B cell (primary cell): ENCODE data around the gene AKT3. TPM values are rescaled to one million over a fixed set of nuclear protein-coding genes. Genes with fewer than 3 reads are reported as not detected.

ENCODE experiments used
- ATAC-seq: fragments of 200-7000 bp; cut with Tn5 transposase; one replicate; pipeline ENCODE4 v1.10.0; 2021; ENCODE audit warnings: low read depth, mild to moderate bottlenecking, moderate number of reproducible peaks, moderate library complexity
- CTCF ChIA-PET: fragments of 350-600 bp; sonication (Branson Sonifier 250); formaldehyde crosslinking; loops from one replicate; lab custom pipeline; 2021; ENCODE audit warnings: antibody characterized with exemption, inconsistent platforms; lab: Charles Lee
- POLR2A ChIA-PET: fragments of 350-600 bp; sonication (Branson Sonifier 250); formaldehyde crosslinking; loops from one replicate; lab custom pipeline; 2021; ENCODE audit warnings: antibody characterized with exemption; lab: Charles Lee
- DNase-seq: peaks from one replicate; pipeline ENCODE4 v3.0.0; 2013
- H2AFZ ChIP-seq: 2 replicates; pipeline ENCODE4 v1.6.1; 2012; ENCODE audit warnings: mild to moderate bottlenecking, low read depth, low read length; ENCODE audit not compliant: insufficient read depth, poor library complexity, severe bottlenecking
- H3K27ac ChIP-seq, 2 donors: 1 replicate in 1 of 2; 2 replicates in 1 of 2; pipeline ENCODE4 v1.5.1; 2012 to 2013; ENCODE audit warnings: low read length in 2 of 2, mild to moderate bottlenecking in 2 of 2, moderate library complexity in 1 of 2
- H3K27me3 ChIP-seq, 4 experiments: fragments of 200-600 bp in 1 of 4; sonication (generic) in 1 of 4; replicated peaks in 1 of 4; 1 replicate in 2 of 4; 2 replicates in 2 of 4; pipeline versions ENCODE4 v1.6.1 to v1.7.0; 2013 to 2016; ENCODE audit warnings: low read length in 3 of 4, mild to moderate bottlenecking in 2 of 4, mixed read lengths in 1 of 4, moderate library complexity in 1 of 4; ENCODE audit not compliant: insufficient read depth in 4 of 4, control insufficient read depth in 3 of 4; ENCODE audit errors: control extremely low read depth in 1 of 4
- H3K36me3 ChIP-seq, 2 experiments: replicated peaks in 1 of 2; 1 replicate in 1 of 2; 2 replicates in 1 of 2; pipeline versions ENCODE4 v1.6.1 to v1.7.1; 2013; ENCODE audit warnings: low read length in 1 of 2; ENCODE audit not compliant: insufficient read depth in 2 of 2, control insufficient read depth in 1 of 2; ENCODE audit errors: control extremely low read depth in 1 of 2, extremely low read depth in 1 of 2
- H3K4me1 ChIP-seq, 2 donors: fragments of 200-600 bp in 1 of 2; sonication (generic) in 1 of 2; 1 replicate in 1 of 2; 2 replicates in 1 of 2; pipeline versions ENCODE4 v1.5.1 to v1.6.1; 2013 to 2017; ENCODE audit warnings: low read length in 2 of 2; ENCODE audit not compliant: control insufficient read depth in 2 of 2, insufficient read depth in 2 of 2
- H3K4me2 ChIP-seq: replicated peaks from 2 replicates; pipeline ENCODE3; 2012; ENCODE audit warnings: mild to moderate bottlenecking, low read depth, low read length; ENCODE audit not compliant: poor library complexity, severe bottlenecking
- H3K4me3 ChIP-seq, 5 experiments: fragments of 200-600 bp in 1 of 5; sonication (generic) in 1 of 5; 1 replicate in 3 of 5; 2 replicates in 2 of 5; pipeline versions ENCODE4 v1.5.1 to v1.7.0; 2011 to 2016; ENCODE audit warnings: low read length in 4 of 5, mild to moderate bottlenecking in 4 of 5, low read depth in 2 of 5, control low read depth in 1 of 5, moderate library complexity in 1 of 5; ENCODE audit not compliant: insufficient read depth in 1 of 5; ENCODE audit errors: control extremely low read depth in 1 of 5, extremely low read depth in 1 of 5
- H3K79me2 ChIP-seq: fragments of 200-600 bp; sonication (generic); one replicate; pipeline ENCODE4 v1.6.0; 2016; ENCODE audit warnings: low read length; ENCODE audit not compliant: control insufficient read depth, insufficient read depth
- H3K9ac ChIP-seq: fragments of 200-600 bp; sonication (generic); 2 replicates; pipeline ENCODE4 v1.6.1; 2017; ENCODE audit warnings: mild to moderate bottlenecking, low read length, moderate library complexity
- H3K9me3 ChIP-seq, 3 donors: one replicate each; pipeline versions ENCODE4 v1.6.1 to v1.7.1; 2013; ENCODE audit warnings: low read length in 2 of 3; ENCODE audit not compliant: control insufficient read depth in 2 of 3, insufficient read depth in 1 of 3; ENCODE audit errors: control extremely low read depth in 1 of 3
- H4K20me1 ChIP-seq: 2 replicates; pipeline ENCODE4 v1.6.0; 2012; ENCODE audit warnings: mild to moderate bottlenecking, low read length; ENCODE audit not compliant: insufficient read depth, control insufficient read depth, poor library complexity, severe bottlenecking
- H3K27ac Mint-ChIP-seq: one replicate; pipeline ENCODE4 v1.8.0; 2021; ENCODE audit warnings: mixed read lengths
- H3K27me3 Mint-ChIP-seq: one replicate; pipeline ENCODE4 v1.8.0; 2021; ENCODE audit warnings: mixed read lengths
- H3K4me1 Mint-ChIP-seq: one replicate; pipeline ENCODE4 v1.8.0; 2021; ENCODE audit warnings: mixed read lengths
- H3K4me3 Mint-ChIP-seq: one replicate; pipeline ENCODE4 v1.8.0; 2021; ENCODE audit warnings: mixed read lengths
- H3K9me3 Mint-ChIP-seq: one replicate; pipeline ENCODE4 v1.8.0; 2022; ENCODE audit warnings: mixed read lengths; ENCODE audit not compliant: insufficient read depth
- EZH2 ChIP-seq: IDR thresholded peaks from 2 replicates; pipeline ENCODE4 v1.6.1; 2012; ENCODE audit warnings: borderline replicate concordance, low read depth, mild to moderate bottlenecking, moderate library complexity, low read length; ENCODE audit not compliant: insufficient read depth, poor library complexity, severe bottlenecking
- WGBS: methylation state at CpG from one replicate; pipeline ENCODE4 v1.1.5; 2013; ENCODE audit warnings: missing lambda C conversion rate; ENCODE audit not compliant: insufficient coverage; 5-methylcytosine and 5-hydroxymethylcytosine counted together
- intact Hi-C: fragments of 100-400 bp; cut with micrococcal nuclease; formaldehyde crosslinking; loops from one replicate; pipeline ENCODE4 v1.10.0; 2022
- polyA plus RNA-seq: library from polyadenylated mRNA; depleted of rRNA; stranded (reverse); fragments of >200 nt; gene quantifications from 2 replicates; pipeline ENCODE4 v1.2.3, GENCODE V29; 2012
- total RNA-seq, 2 donors: library from RNA; stranded (reverse); fragments of 120-200 nt in 1 of 2; gene quantifications; 1 replicate in 1 of 2; 2 replicates in 1 of 2; pipeline versions ENCODE4 v1.2.3 to v1.2.4, GENCODE V29; 2013 to 2022
- TF ChIP-seq, protein P1 (sequence below): fragments of 200-600 bp; IDR thresholded peaks from one replicate; pipeline ENCODE4 v1.8.0; 2022; ENCODE audit warnings: antibody characterized with exemption, mild to moderate bottlenecking

Gene AKT3
- total and polyA plus RNA-seq, 2 donors (not counting 1 experiment from before 2014, with no cell fraction given) = 4.4 to 148 TPM

DNA sequence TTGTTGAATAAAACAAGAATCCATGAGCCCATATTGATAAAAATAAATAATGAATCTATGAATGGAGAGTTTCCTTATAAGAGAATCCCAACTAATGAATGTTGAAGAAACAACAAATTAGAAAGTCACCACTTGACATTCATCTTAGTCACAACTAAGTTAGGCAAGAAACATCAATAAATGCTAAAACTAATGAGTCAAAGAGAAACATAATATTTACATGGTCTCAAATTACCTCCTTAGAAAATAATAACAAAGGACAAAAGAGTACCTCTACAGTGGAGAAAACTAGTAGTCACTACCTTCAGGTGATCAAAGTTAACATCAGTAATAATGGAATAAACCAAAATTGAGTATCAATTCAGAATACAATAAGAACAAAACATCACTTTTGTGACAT is 93.5 kb downstream of the AKT3 start:
- Histone ChIP-seq H3K4me1 (no peaks in the 10 kb centered on the region), H4K20me1 (no peaks in the 10 kb centered on the region), H3K9me3 (no peaks in the 10 kb centered on the region), H3K4me3 (no peak overlapping the region), H2AFZ (no peak overlapping the region), H3K9ac (no peak overlapping the region), H3K27ac (no peak overlapping the region), H3K79me2 (peaks cover 3% of the 10 kb centered on the region), H3K27me3 (no peaks in the 10 kb centered on the region), H3K36me3 (peaks cover 0 to 2% of the 10 kb centered on the region in 2 experiments), H3K4me2 (no peak overlapping the region)
- TF ChIP-seq EZH2 = no peak
- TF ChIP-seq, protein P1, sequence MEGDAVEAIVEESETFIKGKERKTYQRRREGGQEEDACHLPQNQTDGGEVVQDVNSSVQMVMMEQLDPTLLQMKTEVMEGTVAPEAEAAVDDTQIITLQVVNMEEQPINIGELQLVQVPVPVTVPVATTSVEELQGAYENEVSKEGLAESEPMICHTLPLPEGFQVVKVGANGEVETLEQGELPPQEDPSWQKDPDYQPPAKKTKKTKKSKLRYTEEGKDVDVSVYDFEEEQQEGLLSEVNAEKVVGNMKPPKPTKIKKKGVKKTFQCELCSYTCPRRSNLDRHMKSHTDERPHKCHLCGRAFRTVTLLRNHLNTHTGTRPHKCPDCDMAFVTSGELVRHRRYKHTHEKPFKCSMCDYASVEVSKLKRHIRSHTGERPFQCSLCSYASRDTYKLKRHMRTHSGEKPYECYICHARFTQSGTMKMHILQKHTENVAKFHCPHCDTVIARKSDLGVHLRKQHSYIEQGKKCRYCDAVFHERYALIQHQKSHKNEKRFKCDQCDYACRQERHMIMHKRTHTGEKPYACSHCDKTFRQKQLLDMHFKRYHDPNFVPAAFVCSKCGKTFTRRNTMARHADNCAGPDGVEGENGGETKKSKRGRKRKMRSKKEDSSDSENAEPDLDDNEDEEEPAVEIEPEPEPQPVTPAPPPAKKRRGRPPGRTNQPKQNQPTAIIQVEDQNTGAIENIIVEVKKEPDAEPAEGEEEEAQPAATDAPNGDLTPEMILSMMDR = no peak
- intact Hi-C loops = no loop called here
- no peaks in the 10 kb centered on the region for H3K9me3 Mint-ChIP-seq
- CTCF ChIA-PET = no interaction called here
- H3K27me3 Mint-ChIP-seq = no peaks in the 10 kb centered on the region
- H3K27ac Mint-ChIP-seq = no peak overlapping the region
- ATAC-seq (no peak), DNase-seq (no peak)
- no peak overlapping the region for H3K4me3 Mint-ChIP-seq
- POLR2A ChIA-PET = no interaction called here
- H3K4me1 Mint-ChIP-seq = peaks cover 6% of the 10 kb centered on the region

DNA sequence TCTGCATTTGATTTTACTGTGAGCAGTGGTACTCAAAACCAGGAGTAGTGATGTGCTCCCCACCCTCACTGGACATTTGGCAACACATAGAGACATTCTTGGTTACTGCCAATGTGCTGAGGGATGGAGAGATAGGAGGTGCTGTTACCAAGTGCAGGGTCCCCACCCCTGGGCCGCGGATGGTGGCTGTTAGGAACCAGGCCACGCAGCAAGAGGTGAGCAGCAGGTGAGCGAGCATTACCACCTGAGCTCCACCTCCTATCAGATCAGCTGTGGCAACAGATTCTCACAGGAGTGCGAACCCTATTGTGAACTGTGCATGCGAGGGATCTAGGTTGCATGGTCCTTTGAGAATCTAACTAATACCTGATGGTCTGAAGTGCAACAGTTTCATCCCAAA is 95.7 kb downstream of the AKT3 start:
- Histone ChIP-seq H2AFZ (no peak overlapping the region), H3K79me2 (no peaks in the 10 kb centered on the region), H3K27ac (no peak overlapping the region), H3K9ac (no peak overlapping the region), H3K4me2 (no peak overlapping the region), H3K36me3 (peaks cover 0 to 2% of the 10 kb centered on the region in 2 experiments), H3K4me3 (no peak overlapping the region), H3K27me3 (no peaks in the 10 kb centered on the region), H4K20me1 (no peaks in the 10 kb centered on the region), H3K4me1 (no peaks in the 10 kb centered on the region), H3K9me3 (no peaks in the 10 kb centered on the region)
- ChIA-PET CTCF (interaction anchor here (1.8 kb wide), 1 partner anchor 410 kb away, joined by 5 read pairs; no protein-coding TSS in a partner anchor), POLR2A (no interaction called here)
- Mint-ChIP-seq H3K9me3 (no peaks in the 10 kb centered on the region), H3K4me3 (no peak overlapping the region), H3K27ac (no peak overlapping the region), H3K27me3 (no peaks in the 10 kb centered on the region), H3K4me1 (no peaks in the 10 kb centered on the region)
- intact Hi-C loops = no loop called here
- TF ChIP-seq, protein P1 = no peak
- TF ChIP-seq EZH2 = no peak
- 98% methylated on average over 6 of the region's 6 CpGs for WGBS
- no peak for DNase-seq
- ATAC-seq = no peak
